HepG2 (cell line): ENCODE results near the gene BSG.

Experiments
- ARNT ChIP-seq: fragments of 450-650 bp; IDR thresholded peaks from 2 replicates; pipeline ENCODE4 v1.6.1; 2017
- ELF1 ChIP-seq: sonication (generic); formaldehyde crosslinking; IDR thresholded peaks from 2 replicates; pipeline ENCODE4 v1.4.0; 2020; ENCODE audit warnings: missing genetic modification reagents
- IKZF4 ChIP-seq: sonication (generic); formaldehyde crosslinking; IDR thresholded peaks from 2 replicates; pipeline ENCODE4 v1.5.1; 2020; ENCODE audit warnings: borderline replicate concordance, mild to moderate bottlenecking, low read depth, missing genetic modification reagents; ENCODE audit errors: not compliant biosample characterization
- JUNB ChIP-seq: sonication (generic); formaldehyde crosslinking; IDR thresholded peaks from 2 replicates; pipeline ENCODE4 v1.8.0; 2022; ENCODE audit warnings: missing genetic modification reagents, mild to moderate bottlenecking, borderline replicate concordance
- MAFF ChIP-seq: IDR thresholded peaks from 2 replicates; pipeline ENCODE4 v1.6.1; 2011; ENCODE audit warnings: low read depth, low read length, improper control_type of control experiment
- NFE2L2 ChIP-seq: fragments of 150-350 bp; IDR thresholded peaks from 2 replicates; pipeline ENCODE4 v1.6.1; 2014; ENCODE audit warnings: low read length
- POLR2A ChIP-seq, 2 experiments: IDR thresholded peaks; 2 replicates each; pipeline ENCODE4 v1.6.1; 2011; ENCODE audit warnings: low read depth in 2 of 2, low read length in 2 of 2, mild to moderate bottlenecking in 1 of 2, moderate library complexity in 1 of 2; ENCODE audit not compliant: insufficient read depth in 1 of 2
- RBFOX2 ChIP-seq: fragments of 200-400 bp; formaldehyde crosslinking; IDR thresholded peaks from 2 replicates; pipeline ENCODE4 v1.6.1; 2017; ENCODE audit warnings: low read depth, mild to moderate bottlenecking, low read length
- SIN3A ChIP-seq: IDR thresholded peaks from 2 replicates; pipeline ENCODE4 v1.6.1; 2011; ENCODE audit warnings: low read depth, mild to moderate bottlenecking, control low read depth, low read length, borderline replicate concordance
- ZFP36 ChIP-seq: fragments of 150-350 bp; IDR thresholded peaks from 2 replicates; pipeline ENCODE4 v1.6.1; 2018; ENCODE audit warnings: borderline replicate concordance, low read length, low read depth; ENCODE audit not compliant: partially characterized antibody
- ZNF121 ChIP-seq: sonication (generic); formaldehyde crosslinking; IDR thresholded peaks from 2 replicates; pipeline ENCODE4 v1.5.0; 2020; ENCODE audit warnings: mild to moderate bottlenecking, missing genetic modification reagents
- ZNF335 ChIP-seq: sonication (generic); formaldehyde crosslinking; IDR thresholded peaks from 2 replicates; pipeline ENCODE4 v1.4.0; 2020; ENCODE audit warnings: missing genetic modification reagents

DNA sequence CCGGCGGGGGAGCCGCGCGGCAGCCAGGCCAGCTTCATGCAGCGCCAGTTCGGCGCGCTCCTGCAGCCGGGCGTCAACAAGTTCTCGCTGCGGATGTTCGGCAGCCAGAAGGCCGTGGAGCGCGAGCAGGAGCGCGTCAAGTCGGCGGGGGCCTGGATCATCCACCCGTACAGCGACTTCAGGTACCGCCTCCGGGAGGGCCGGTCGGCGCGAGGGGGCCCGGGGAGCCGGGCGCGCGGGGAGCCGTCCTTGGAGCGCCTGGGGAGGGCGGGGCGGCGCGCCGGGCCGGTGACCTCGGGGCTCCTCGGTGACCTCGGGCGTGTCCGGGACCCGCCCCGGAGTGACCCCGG is 18.0 kb downstream of the BSG start:
- no peak for TF ChIP-seq ZNF335 (CRISPR knock-in tag)
- TF ChIP-seq MAFF = no peak
- no peak for TF ChIP-seq ZFP36
- no peak for TF ChIP-seq POLR2A (IDR thresholded peaks at IDR 0.05; ENCODE audit: insufficient read depth in 1 of 2, low read depth in 2 of 2, low read length in 2 of 2)
- no peak for TF ChIP-seq RBFOX2
- TF ChIP-seq JUNB (CRISPR knock-in tag) = no peak
- TF ChIP-seq SIN3A = no peak
- no peak for TF ChIP-seq ZNF121 (CRISPR knock-in tag)
- TF ChIP-seq ARNT = no peak
- TF ChIP-seq IKZF4 (CRISPR knock-in tag) = no peak
- no peak for TF ChIP-seq ELF1 (CRISPR knock-in tag)
- TF ChIP-seq NFE2L2 = no peak
